OCI-LY1 (cell line): Measurements from ENCODE around the gene FGF22.

Experiments used
- H2AFZ ChIP-seq: fragments of 200-600 bp; sonication (generic), shearing (Covaris generic); 2 replicates; pipeline ENCODE4 v1.6.0; 2014; ENCODE audit warnings: antibody characterized with exemption, mild to moderate bottlenecking, low read length
- H3F3A ChIP-seq: fragments of 200-600 bp; sonication (generic), shearing (Covaris generic); 2 replicates; pipeline ENCODE4 v1.6.0; 2014; ENCODE audit warnings: mild to moderate bottlenecking, antibody characterized with exemption, low read length, moderate library complexity; ENCODE audit not compliant: insufficient read depth
- H3K27ac ChIP-seq: fragments of 200-600 bp; sonication (generic); 2 replicates; pipeline ENCODE4 v1.5.1; 2014; ENCODE audit warnings: low read length, mixed run types, mild to moderate bottlenecking, low read depth; ENCODE audit not compliant: poor library complexity, severe bottlenecking
- H3K27me3 ChIP-seq: fragments of 200-600 bp; sonication (generic); 2 replicates; pipeline ENCODE4 v1.6.0; 2014; ENCODE audit warnings: antibody characterized with exemption, mild to moderate bottlenecking, low read length, moderate library complexity; ENCODE audit not compliant: insufficient read depth
- H3K36me3 ChIP-seq: fragments of 200-600 bp; sonication (generic); 2 replicates; pipeline ENCODE4 v1.6.1; 2014; ENCODE audit warnings: mild to moderate bottlenecking, antibody characterized with exemption, low read length, moderate library complexity, mixed read lengths; ENCODE audit not compliant: insufficient read depth
- H3K4me1 ChIP-seq: fragments of 200-600 bp; sonication (generic); 2 replicates; pipeline ENCODE4 v1.5.1; 2014; ENCODE audit warnings: mild to moderate bottlenecking, low read length, moderate library complexity; ENCODE audit not compliant: insufficient read depth, severe bottlenecking
- H3K4me2 ChIP-seq: fragments of 200-600 bp; sonication (generic), shearing (Covaris generic); 2 replicates; pipeline ENCODE4 v1.6.1; 2014; ENCODE audit warnings: low read length
- H3K4me3 ChIP-seq: fragments of 200-600 bp; sonication (generic); 2 replicates; pipeline ENCODE4 v1.5.1; 2014; ENCODE audit warnings: low read length, low read depth, mild to moderate bottlenecking, mixed read lengths; ENCODE audit not compliant: poor library complexity, severe bottlenecking
- H3K79me2 ChIP-seq: fragments of 200-600 bp; shearing (Covaris generic); 2 replicates; pipeline ENCODE4 v1.6.1; 2016; ENCODE audit warnings: mixed run types, low read length, mixed read lengths; ENCODE audit not compliant: insufficient read depth
- H3K9ac ChIP-seq: fragments of 200-600 bp; sonication (generic), shearing (Covaris generic); 2 replicates; pipeline ENCODE4 v1.6.1; 2014; ENCODE audit warnings: mild to moderate bottlenecking, low read length, mixed read lengths
- H3K9me2 ChIP-seq: fragments of 200-600 bp; sonication (generic), shearing (Covaris generic); 2 replicates; pipeline ENCODE4 v1.6.1; 2014; ENCODE audit warnings: low read depth, mild to moderate bottlenecking, low read length, mixed read lengths
- H3K9me3 ChIP-seq: fragments of 200-600 bp; shearing (Covaris generic); 2 replicates; pipeline ENCODE4 v1.6.1; 2014; ENCODE audit warnings: low read length, mixed read lengths
- H4K20me1 ChIP-seq: fragments of 200-600 bp; sonication (generic), shearing (Covaris generic); 2 replicates; pipeline ENCODE4 v1.6.0; 2016; ENCODE audit warnings: mild to moderate bottlenecking, low read length; ENCODE audit not compliant: insufficient read depth
- CTCF ChIP-seq: fragments of 200-600 bp; sonication (generic), shearing (Covaris generic); IDR thresholded peaks from 2 replicates; pipeline ENCODE4 v1.5.1; 2017; ENCODE audit warnings: mild to moderate bottlenecking, antibody characterized with exemption, low read length, moderate library complexity, mixed read lengths
- EZH2 ChIP-seq: fragments of 200-600 bp; sonication (generic), shearing (Covaris generic); IDR thresholded peaks from 2 replicates; pipeline ENCODE4 v1.8.0; 2017; ENCODE audit warnings: borderline replicate concordance, mixed run types, mild to moderate bottlenecking, antibody characterized with exemption, low read length, moderate library complexity, mixed read lengths

Gene FGF22

GRCh38 chr19:641702-642101 lies 2.0 kb downstream of the FGF22 start:
- Histone ChIP-seq H3F3A (no peaks in the 10 kb centered on the region; the same call in 1 of the 2 replicates), H3K27me3 (peaks cover 4% of the 10 kb centered on the region; the same call in 1 of the 2 replicates), H3K4me3 (no peak overlapping the region), H3K4me1 (peaks cover 18% of the 10 kb centered on the region), H3K27ac (no peak overlapping the region), H3K9ac (no peak overlapping the region), H3K79me2 (no peaks in the 10 kb centered on the region), H3K9me3 (no peaks in the 10 kb centered on the region), H3K4me2 (peak overlapping the region; percentile 10; the same call in 1 of the 2 replicates), H3K9me2 (no peaks in the 10 kb centered on the region), H3K36me3 (peaks cover 32% of the 10 kb centered on the region), H2AFZ (no peak overlapping the region), H4K20me1 (no peaks in the 10 kb centered on the region)
- TF ChIP-seq EZH2 (no peak), CTCF (no peak)

- peaks cover 4% of the 10 kb centered on the region; the same call in 1 of the 2 replicates for H3K27me3 ChIP-seq
- no peaks in the 10 kb centered on the region for H3K9me2 ChIP-seq
- peaks cover 46% of the 10 kb centered on the region for H3K36me3 ChIP-seq
- no peak overlapping the region for H3K27ac ChIP-seq
- no peak overlapping the region for H3K9ac ChIP-seq
- H2AFZ ChIP-seq, result no peak overlapping the region
- H3K9me3 ChIP-seq, result no peaks in the 10 kb centered on the region
- TF ChIP-seq EZH2 (no peak), CTCF (no peak)
- no peaks in the 10 kb centered on the region for H4K20me1 ChIP-seq
- H3K4me1 ChIP-seq, result peaks cover 18% of the 10 kb centered on the region
- H3K4me3 ChIP-seq, result no peak overlapping the region
- no peaks in the 10 kb centered on the region for H3K79me2 ChIP-seq
- no peaks in the 10 kb centered on the region; the same call in 1 of the 2 replicates for H3F3A ChIP-seq
- no peak overlapping the region for H3K4me2 ChIP-seq
Measured at GRCh38 chr19:642767-643727, 3.4 kb downstream of the FGF22 start.

- no peaks in the 10 kb centered on the region for H3K9me3 ChIP-seq
- H4K20me1 ChIP-seq, result no peaks in the 10 kb centered on the region
- H3K36me3 ChIP-seq, result peaks cover 52% of the 10 kb centered on the region
Measured at GRCh38 chr19:643736-644135, 4.1 kb downstream of the FGF22 start.

More at GRCh38 chr19:643736-644135, 4.1 kb downstream of the FGF22 start:
- no peak overlapping the region for H3K27ac ChIP-seq
- no peak for TF ChIP-seq CTCF
- no peak for TF ChIP-seq EZH2
- no peak overlapping the region for H3K9ac ChIP-seq
- no peak overlapping the region for H3K4me2 ChIP-seq
- H3K4me1 ChIP-seq, result peaks cover 18% of the 10 kb centered on the region
- no peak overlapping the region for H2AFZ ChIP-seq
- no peaks in the 10 kb centered on the region; the same call in 1 of the 2 replicates for H3F3A ChIP-seq
- no peak overlapping the region for H3K4me3 ChIP-seq
- H3K9me2 ChIP-seq, result no peaks in the 10 kb centered on the region
- no peaks in the 10 kb centered on the region for H3K79me2 ChIP-seq
- peaks cover 4% of the 10 kb centered on the region; the same call in 1 of the 2 replicates for H3K27me3 ChIP-seq
